Daoy (cell line): ENCODE measurements around the gene PPIF. TPM values are rescaled to one million over a fixed set of nuclear protein-coding genes. Genes with fewer than 3 reads are reported as not detected.
"Not testable (repeated sequence)": the region's sequence is repeated elsewhere in the genome, so short reads cannot be mapped to it uniquely, and the experiment has no call there.

Source experiments
- DNase-seq: peaks from one replicate; pipeline ENCODE4 v3.0.0-alpha.2; 2015; ENCODE audit warnings: low read depth
- total RNA-seq: library from RNA; depleted of rRNA; stranded (reverse); fragments of >200 nt; shearing (Covaris generic); gene quantifications from 2 replicates; pipeline ENCODE4 v1.2.3, GENCODE V29; 2014

PPIF gene
- total RNA-seq, 1 experiment from 2014 or later, result 28.1 TPM

- no peak for DNase-seq
These were observed 16.0 kb upstream of the PPIF start for GRCh38 chr10:79331226-79331625.

DNA sequence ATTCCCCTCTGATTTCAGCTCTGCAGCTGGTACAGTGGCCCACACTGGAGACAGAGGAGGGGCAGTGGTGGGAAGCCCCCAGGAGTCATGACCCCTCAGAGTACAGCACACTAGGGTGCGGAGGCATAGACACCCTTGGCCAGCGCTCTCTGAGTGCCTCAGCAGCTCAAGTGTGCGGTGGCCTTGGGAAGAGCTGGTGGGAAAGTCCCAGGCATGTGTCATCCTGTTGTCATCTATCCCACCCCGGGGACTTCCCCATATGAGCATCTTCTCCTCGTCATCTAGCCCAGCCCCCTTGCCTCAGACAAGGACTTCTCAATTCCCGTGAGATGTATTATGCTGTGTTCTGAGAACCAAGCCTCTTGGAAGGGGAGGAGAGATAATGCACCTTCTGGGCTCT lies 15.6 kb upstream of the PPIF start:
- DNase-seq, result peak; percentile 90

- DNase-seq, result not testable (repeated sequence)
These were observed 14.5 kb upstream of the PPIF start for GRCh38 chr10:79332610-79333315.

DNA sequence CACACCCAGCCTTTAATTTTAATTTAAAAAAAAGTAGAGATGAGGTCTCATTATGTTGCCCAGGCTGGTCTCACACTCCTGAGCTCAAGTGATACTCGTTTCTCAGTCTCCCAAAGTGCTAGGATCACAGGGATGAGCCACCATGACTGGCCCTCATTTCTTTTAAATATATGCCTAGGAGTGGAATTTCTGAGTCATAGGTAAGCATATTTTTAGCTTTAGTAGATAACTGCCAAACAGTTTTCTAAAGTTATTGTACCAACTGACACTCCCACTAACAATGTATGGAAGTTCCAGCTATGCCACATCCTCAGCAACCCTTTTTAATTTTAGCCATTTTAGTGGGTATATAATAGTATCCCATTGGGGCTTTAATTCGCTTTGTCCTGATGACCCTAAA lies 13.8 kb upstream of the PPIF start:
- peak; percentile 25 for DNase-seq

- no peak for DNase-seq
These were observed 12.7 kb upstream of the PPIF start for GRCh38 chr10:79334573-79334972.

DNA sequence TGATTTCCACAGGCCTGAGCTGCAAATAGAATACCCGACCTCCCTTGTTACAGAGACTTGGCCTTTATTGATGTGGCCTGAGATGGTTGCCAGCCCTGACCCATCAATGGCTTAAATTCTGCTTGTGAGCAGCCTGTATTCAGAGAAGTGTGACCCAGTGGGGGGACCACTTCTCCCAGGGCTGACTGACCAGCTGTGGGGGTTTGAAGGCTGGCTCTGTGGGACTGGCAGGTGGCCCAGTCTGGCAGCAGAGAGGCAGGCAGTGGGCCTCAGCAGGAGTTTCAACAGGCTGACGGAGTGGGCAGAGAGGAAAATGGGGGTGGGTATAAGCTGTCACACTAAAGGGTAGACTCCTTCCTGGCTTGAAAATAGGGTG lies 12.2 kb upstream of the PPIF start:
- no peak for DNase-seq

DNA sequence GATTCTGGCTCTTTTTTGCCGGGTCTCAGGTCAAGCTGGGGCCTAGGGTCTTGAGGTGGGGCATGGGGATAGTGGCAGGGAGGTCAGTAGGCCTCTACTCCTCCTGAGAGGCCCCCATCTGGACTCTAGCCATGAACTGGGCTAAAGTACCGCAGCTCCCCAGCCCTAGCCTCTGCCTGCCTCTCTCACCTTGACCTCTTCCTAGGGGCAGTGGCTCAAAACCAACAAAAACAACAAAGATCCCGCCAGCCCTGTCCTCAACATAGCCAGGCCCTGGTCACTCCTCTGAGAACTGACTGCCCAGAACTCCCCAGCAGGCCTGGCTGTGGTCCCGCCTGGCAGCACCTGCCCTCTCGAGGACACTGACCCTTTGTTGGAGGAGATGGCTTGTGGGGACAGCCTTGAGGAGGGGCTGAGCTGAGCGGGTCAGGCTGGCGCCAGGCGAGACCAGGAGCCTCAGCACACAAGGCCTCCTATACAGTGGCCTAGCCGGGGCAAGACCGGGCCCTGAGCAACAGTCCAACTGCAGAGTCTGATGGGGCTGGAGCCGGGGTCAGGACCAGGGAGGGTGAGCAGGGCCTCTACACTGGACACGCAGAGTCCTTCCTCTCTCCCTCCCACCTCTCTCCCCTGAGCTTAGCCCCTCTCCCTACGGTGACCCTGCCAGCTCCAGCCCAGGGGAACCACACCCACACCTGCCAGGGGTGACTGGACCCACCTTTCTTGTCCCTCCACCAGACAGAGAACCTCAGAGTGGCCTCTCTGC lies 11.6 kb upstream of the PPIF start:
- DNase-seq, result no peak

DNA sequence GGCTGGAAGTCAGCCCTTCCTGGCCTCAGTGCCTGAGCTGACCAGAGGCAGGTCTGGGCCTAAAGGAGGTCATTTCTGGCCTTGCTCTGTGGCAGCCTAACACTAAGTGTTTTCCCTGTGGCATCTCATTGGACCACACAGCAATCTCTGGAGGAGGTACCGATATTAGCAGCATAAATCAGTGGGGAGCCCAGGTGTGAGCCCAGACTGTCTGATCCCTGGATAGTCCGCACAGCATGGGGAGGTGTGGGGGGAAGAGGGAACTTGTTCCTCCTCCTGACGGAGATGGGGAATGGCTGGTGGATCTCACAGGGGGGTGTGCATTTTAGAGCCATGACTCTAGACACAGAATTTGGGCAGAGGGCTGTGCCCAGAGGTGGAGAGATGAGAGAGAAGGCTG lies 11.0 kb upstream of the PPIF start:
- no peak for DNase-seq

DNA sequence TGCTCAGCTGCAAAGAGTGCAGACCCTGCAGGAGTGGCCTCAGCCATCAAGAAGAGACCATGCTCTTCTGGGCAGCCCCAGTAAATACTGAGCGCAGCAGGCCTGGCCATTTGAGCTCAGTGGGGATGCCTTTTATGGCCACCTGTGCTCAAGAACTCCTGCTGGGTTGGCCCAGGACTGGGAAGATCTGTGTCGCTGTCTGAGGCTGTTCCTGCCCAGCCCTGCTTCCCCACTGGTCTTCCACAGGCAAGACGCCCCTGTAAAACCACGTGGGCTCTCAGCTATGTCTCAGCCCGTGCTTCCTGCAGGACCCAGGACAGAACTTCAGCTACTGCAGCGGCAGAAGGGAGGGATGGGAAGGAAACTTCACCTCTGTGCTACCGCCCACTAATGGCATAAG lies 10.5 kb upstream of the PPIF start:
- DNase-seq, result no peak

DNA sequence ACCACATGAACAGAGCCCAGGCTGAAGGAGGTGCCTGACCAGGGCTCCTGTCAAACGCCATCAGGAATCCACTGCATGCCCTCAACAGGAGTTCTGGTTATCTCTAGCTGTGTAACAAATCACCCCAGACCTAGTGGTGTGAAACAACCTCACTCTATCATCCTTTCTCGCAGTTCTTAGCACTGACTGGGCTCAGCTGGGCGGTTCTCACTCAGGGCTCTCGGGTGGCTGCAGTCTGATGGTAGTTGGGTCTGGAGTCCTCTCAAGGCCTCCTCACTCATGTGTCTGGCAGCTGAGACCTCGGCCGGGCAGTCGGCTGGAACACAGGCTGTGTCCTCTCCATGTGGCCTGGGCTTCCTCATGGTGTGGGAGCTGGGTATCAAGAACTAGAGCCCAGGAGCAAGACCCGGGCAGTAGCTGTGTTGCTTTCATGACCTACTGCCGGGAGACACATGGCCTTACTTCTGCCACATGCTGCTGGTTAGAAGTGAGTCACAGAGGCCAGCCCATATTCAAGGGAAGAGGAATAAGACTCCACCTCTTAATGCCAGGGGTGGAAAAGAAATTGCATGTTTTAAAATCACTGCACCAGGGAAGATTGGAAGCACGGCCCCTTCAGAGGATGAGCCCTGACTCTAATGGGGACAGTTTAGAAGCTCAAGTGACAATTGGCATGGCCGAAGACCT lies 9.3 kb upstream of the PPIF start:
- DNase-seq, result not testable (repeated sequence)

DNA sequence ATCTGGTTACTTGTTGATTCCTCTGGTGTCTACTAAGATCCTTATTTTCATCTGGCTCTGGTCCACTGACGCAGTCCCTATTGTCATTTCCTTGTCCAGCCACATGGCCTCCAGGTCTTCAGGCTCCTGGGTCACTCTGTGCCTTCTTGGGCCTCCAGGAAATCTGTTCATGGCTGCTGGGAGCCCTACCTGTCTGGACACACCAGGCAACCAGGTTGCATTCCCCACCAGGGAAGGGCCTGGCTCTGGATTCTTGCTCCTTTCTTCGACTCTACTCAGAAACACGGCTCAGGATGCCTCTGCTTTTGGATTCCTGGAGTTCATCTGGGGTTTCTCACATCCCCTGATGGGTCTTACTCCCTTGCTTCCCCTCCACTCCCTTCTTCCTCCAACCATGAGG lies 8.0 kb upstream of the PPIF start:
- DNase-seq, result no peak

GRCh38 chr10:79340646-79341244 lies 6.5 kb upstream of the PPIF start:
- no peak for DNase-seq

DNA sequence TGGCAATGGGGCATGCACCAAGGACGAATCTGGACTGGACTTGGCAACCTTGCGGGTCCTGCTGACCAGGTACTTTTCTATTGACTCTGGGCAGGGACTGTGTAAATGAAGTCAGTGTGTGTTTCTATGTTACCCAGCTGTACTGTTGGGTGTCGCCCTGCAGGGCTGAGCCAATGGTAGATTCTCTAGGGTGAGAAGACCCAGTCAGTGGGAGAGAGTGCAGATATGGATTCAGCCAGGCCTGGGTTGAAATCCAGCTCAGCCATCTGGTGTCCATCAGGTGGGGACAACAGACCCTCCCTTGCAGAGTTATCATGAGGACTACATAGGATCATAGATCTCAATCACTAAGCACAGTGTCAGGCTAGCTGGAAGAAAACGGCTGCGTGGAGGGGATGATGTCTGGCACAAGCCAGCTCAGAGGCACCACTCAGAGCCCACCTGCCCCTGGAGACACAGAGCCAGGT lies 4.9 kb upstream of the PPIF start:
- no peak for DNase-seq

DNA sequence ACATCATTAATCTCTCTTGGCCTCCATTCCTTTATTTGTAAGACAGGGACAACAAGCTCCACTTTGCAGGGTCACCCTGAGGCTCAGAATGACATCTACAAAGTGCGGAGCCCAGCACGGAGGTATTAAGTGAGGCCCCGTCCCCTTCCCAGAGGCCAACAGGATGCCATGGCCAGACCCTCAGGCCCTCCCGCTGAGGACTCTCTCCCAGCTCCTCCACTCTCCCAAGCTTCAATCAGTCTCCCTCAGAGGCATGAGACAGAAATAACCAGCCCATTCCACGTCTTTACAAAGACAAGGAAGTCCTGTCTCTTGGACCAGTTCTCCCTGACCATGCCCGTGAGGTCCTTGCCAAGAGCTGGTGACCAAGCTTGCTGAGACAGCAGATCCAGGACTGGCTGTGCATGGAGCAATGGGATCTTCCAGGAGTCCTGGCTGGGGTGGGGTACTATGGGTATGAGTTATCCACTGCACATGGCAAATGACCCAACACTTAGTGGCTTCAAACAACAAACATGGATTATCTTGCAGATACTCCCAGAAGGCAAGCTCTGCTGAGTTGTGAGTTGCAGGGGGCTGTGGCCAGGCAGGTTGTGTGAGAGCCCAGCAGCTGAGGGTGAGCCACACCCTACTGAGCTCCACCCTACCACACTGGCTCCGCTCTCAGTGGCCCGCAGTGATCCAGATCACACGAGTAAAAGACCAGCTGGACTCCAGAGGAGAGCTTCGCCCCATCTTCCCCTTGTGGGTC lies 4.3 kb upstream of the PPIF start:
- peak; percentile 24 for DNase-seq

DNA sequence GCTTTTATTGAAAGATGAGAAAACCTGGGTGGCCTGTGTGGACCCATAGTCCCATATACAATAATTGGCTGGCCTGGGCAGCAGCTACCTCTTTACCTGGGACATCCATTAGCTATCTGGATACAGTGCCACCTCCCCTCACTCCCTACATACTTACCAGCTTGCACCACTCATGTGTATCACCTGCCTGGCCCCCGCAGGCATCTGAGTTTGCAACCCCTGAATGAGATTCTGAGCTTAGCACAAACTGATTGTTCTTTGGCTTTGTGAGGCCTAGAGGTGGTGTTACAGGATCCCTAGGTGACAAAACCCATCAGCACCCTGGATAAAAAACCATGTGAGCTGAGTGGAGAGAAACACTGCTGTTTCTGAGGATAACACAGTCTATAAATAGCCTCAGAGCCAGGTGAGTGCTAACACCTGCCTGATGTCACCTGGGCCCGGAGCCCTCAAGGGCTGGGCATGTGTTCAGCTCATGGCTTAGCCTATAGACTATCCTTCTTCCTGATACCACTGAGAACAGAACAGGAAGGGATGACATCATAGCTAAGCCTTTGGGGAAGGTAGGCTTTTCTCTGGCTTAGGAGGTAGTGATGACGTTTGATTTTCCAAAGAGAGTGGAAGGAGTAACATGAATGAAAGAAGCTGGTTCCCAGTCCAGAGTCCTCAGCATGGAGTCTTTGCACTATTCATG lies 2.6 kb upstream of the PPIF start:
- DNase-seq, result no peak

DNA sequence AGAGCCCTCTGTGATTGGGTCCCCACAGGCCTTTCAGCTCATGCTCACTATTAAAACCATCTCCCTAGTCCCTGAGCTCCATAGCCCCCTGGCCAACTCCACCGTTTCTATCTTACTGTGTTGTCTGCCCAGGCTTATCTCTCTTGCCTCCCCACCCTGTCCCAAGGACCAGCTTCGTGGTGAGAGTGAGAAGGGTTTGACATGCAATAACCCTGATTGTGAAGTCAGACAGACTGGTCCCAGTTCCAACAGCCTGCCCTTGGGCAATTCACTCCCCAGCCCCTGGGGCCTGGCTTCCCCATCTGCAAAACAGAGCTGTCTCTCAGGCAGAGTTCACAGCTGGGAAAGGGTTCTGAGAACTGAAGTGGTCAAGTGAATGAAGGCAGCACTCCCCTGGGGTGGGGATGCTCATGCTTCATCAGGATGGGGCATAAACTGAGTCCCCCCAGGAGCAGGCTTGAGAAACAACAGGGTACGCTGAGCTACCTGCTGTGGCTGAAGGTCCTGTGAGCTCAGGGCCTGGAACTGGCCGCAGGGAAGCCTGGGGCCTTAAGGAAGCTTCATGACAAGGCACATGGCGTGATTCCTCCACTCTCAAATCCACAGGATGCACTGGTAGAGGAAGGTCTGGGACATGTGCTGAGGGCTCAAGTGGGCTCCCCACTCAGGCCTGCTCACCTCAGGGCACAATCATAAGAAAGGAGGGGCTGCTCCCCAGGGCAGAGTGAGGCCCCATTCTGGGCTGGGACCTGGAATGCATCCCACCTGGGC lies 1.8 kb upstream of the PPIF start:
- no peak for DNase-seq

- no peak for DNase-seq
These were observed 1.3 kb upstream of the PPIF start for GRCh38 chr10:79346012-79346340.

- DNase-seq, result no peak
These were observed 662 bp upstream of the PPIF start for GRCh38 chr10:79346388-79347225.

GRCh38 chr10:79347894-79348639 lies 798 bp downstream of the PPIF start:
- peak; percentile 80 for DNase-seq
